Activated CD4-positive, alpha-beta T cell treated with anti-CD3 and anti-CD28 coated beads for 4 hours (primary cell): ENCODE data around the gene CXXC4.

Source experiments
- DNase-seq, 2 donors: peaks; one replicate each; pipeline ENCODE4 v3.0.0-alpha.2; 2020

CXXC4 gene

DNA sequence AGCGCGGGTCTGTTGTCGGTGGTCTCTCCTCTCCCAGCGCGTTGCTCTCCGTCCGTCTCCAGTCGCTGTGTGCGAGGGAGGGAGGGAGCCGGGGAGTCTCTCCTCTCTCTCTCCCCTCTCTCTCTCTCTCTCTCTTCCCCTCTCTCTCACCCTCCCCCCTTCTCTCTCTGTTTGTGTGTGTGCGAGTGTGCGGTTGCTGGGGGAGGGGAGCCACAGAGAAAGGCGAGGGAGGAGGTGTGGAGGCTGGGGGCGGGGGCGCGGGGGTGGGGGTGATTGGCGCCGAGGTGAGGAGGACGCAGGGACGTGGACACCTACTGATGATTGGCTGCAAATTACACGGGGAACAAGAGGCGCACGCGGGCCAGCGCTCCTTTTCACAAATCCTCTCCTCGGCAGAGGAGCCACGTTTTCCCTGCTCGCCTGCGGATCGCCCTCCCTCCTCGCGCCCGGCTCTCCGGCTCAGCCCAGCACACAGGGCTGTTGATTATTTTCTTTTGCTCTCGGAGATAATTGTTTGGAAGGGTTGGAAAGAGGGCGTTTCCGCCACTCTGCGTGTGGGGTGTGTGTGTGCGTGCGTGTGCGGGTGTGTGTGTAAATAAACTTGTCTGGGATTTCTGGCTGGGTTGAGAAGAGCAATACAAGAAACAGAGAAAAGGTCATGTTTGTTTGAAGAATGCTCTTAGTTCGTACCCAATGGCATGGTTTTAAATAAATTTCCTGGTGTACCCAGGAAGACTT lies at the start of gene CXXC4:
CXXC4 (minus strand) TSS at position 73 of the 738 bp plus-strand sequence. CDS start 3,092 bp downstream, outside the sequence.
- DNase-seq = peak in 1 of 2 donors; percentile 7

DNA sequence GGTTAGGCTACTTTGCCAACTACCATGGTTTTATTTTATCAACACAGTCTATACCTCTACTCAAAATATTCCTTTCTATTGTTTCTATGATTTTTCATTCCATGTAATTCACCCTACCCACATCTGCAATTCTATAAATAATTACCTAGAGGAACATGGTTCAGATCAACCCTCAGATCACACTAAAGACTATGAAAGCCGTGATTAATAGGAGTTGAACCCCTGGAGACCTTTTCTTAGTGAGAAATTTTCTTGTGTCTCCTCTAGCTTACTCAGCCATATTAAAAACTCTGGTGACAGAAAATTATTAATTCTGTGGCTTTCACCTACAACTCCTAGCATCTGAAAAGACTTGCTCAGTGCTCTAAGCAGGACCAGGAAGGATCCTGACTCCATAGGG lies 38.5 kb upstream of the CXXC4 start:
- DNase-seq = no peak

DNA sequence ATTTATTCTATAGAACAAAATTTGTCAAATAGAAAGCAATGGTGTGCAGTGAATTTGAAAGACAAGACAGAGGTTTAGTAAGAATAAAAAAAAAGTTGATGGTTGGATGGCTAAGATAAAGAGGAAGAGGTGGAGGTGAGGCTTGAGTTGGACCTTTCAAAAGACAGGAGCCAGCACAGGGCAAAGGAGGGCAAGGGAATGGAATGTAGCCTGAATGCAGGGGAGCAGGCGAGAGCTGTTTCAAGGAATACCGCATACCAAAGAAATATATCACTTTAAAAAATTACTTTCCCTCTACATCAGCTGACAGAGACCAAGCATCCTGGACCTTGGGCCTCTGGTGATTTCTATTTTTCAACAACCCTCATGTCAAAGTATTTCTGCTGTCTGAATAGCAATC lies 38.0 kb upstream of the CXXC4 start:
- no peak for DNase-seq

DNA sequence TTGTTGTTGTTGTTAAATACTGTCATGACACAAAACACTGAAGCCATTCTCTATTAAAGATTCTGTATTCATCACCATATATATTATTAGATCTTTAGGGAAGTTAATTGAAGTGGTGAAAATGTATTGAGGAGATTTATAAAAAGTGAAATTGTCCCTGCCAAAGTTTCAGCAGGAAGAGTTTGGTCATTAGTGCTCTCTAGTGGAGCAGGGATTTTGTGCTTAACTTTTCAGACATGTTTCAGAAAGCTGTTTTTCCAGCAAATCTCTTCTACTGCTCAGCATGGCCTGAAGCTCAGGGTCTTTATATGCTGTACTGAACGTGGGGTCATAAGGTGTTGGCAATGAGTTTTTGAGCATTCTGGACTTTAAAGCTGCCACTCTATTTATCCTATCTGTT lies 36.7 kb upstream of the CXXC4 start:
- no peak for DNase-seq

DNA sequence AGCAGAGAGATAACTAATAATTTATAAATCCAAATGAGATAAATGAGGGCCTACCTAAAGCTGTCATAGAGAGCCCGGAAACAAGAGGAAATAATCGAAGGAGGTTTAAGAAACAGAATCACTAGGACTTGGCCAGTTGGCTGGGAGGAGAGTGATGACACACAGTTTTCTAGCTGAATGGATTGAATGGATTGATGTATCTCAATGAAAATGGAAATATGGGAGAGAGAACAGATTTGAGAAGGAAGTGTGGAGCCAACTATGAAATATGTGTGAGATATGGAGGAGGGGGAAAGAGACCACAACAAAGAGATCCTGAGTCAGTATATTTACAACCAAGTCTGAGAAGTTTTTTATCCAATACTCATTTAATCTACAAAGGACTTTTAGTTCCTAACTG lies 35.7 kb upstream of the CXXC4 start:
- DNase-seq = no peak

DNA sequence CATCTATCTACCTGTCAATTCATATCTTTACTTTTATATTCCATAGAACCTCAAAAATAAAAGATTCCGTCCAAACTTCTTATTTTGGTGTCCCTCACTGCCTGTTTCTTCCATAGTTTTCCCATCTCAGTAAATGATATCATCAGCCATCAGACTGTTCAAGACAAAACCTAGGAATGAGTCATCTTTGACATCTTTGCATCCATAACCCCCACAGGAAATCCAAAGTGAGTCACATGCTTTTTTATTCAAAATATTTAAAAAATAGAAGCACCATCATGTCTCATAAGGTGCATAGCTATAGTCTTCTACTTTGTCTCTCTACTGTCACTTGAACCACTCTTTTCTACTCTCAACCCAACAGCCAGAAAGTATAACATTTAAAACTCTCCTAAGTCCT lies 29.9 kb upstream of the CXXC4 start:
- DNase-seq = no peak

DNA sequence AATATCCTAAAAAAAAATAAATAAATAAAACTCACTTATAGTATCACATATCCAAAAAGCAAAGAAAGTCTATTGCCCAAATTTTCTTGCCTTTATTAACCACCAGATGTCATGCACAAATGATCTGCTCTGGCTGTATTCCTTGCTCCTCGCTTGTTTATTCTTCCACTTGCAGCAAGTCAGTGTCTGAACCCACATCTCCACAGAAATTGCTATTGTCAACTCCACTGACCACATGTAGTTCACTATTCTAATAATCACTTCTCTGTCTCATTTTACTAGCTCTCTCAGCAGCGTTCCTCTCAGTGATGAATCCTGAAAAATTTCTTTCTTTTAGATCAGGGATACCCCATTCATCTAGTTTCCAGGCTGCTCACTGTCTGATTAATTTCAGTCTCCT lies 29.3 kb upstream of the CXXC4 start:
- DNase-seq = no peak

DNA sequence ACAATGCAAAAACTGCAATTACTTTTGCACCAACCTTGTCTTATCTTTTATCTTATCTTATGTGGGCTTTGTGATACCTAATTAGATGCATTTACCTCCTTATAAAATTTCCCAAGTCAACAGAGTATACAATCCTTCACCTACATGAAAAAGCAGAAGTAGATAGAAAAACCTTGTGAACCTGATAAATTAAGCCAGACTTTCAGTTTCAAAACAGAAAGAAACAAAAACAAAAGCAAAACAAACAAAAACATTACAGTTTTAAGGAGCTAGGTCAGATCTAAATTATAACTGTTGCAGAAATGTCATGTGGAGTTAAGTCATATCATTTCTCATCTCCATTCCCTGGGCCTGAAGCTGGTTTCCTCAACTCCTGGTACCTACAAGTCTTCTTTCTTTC lies 24.9 kb upstream of the CXXC4 start:
- no peak for DNase-seq

DNA sequence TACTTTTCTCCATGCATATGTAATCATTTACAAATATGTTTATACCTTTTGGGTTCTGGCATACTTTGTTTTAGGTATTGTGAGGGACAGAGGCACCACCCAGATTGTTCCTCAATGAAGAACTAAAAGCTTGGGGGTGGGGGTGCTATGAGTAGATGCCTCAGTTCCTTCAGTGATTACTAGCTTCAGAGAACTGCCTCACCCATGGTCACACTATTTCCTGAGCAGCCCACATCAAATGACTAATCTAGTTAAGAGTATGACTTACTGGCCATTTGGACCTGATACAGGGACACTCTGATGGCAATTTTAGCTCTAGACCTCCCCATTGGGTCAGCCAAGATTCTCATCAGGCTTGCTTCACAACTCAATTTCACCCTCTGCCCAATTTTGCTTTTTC lies 22.2 kb upstream of the CXXC4 start:
- no peak for DNase-seq

DNA sequence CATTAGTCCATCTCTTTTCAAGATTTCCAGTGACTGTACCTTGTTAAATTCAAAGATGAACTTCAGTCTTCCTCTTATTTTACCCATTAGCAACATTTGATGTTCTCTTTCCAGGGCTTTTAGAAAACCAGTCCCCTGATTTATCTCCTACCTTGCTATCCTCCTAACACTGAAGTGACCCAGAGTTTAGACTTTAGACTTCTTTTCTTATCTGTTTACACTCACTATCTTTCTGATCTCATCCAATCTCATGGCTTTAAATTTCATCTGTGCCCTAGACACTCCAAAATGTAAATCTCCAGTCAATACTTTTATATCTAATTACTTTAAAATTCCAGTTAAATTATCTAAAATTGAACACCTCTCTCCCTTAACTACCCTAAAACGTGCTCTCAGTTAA lies 13.5 kb upstream of the CXXC4 start:
- DNase-seq = no peak

DNA sequence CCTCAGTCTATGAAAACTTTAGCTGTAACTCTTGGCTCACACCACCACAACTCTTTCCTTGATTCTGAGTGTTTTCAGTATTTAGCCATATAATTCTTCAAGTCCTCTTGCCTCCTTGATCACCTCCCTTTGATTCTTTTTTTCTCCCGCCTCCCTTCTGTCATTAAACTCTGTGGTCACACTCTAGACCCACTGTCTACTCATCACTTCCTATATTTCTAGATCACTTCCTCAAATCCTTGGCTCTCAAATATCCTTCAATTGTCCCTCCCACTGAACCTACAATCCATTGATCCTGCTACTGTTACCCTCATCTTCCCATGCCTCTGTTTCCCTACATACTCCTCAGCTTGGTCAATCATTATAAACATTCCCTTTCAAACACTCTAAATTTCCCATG lies 12.4 kb upstream of the CXXC4 start:
- DNase-seq = no peak

DNA sequence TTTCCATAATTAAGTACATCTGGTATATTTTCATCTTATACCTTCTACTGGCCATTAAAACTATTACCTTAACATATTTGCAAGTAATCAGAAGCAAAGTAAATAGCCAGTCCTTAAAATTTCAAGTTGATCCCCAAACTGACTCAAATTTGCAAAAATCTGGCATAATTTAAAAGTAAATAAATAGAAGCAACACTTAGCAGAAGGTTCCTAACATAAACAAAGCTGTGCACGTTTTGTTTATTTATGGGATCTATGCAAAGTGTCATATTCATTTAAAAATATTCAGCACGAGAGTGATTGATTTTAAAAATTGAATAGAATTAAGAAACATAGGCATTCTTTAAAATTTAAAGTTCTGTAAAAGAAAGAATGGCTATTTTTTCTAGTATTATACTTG lies 9.8 kb upstream of the CXXC4 start:
- DNase-seq = no peak

DNA sequence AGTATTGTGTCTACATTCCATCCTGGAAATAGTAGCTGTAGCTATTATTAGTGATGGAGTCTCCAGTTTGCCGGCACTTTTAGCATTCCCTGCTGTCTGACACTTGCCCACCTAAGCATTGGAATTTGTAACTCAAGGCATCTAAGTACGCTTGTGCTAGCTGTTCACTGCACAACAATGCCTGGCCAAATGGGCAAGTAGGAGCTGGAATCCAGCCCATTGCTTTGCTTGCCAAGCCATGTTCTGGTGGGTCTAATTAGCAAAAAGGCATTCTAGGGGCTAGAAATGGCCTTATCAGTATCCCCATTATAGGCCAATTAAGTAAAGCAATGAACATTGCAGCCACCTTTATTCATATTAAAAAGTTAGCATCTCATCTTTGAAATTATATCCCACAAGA lies 7.8 kb upstream of the CXXC4 start:
- DNase-seq = no peak

DNA sequence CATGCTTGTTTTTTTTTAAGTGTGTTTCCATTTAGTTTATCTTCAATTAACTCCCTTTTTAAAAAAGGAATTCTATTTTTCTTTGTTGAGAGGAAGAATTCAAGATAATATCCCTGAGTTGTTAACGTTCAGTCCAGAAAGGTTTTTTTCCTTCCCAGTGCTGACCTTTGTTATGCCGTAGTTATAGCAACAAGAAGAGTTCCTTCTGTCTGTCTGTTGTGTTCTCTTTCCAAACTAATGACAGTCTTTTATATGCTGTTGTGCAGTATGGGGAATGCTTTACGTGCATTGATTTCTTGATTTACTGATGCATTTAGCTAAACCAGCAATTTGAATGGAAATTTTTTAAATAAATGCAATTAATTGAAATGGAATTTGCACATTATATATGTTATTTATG lies 6.6 kb upstream of the CXXC4 start:
- DNase-seq = no peak

DNA sequence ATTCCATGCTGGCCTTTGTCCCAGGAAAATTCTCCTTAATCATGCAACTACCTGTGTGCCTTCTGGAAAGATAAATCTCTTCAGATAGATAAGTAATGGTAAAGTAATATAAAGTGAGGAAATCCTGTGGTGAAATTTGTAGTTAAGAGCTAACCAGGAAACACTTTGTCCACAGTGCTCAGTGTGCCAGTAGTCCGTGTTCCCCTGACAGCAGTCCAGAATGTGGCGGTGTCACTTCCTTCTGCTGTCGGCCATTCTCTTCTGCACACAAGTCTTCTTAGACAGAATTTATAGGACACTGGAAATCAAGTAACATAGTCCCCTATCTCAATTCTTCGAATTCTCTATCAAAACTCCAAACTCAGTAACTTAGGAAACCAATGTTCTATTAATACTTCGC lies 5.7 kb upstream of the CXXC4 start:
- DNase-seq = no peak

DNA sequence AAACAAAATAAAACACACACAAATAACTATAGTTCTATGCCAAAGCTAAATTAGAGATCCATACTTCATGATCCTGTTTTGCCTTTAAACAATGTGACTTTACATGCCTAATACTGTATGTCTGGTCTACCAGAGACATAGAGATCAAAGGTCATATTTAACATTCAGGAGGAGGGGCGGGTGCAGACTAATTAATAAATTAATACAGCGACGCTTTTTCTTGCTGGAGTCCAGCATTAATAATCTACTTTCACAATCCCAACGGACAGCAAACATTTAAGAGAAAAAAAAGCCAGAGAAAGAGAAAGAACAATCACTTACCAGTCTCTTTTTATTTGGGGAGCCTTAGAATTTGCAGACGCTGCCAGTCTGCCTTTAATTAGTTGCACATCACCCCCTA lies 509 bp downstream of the CXXC4 start:
- no peak for DNase-seq

DNA sequence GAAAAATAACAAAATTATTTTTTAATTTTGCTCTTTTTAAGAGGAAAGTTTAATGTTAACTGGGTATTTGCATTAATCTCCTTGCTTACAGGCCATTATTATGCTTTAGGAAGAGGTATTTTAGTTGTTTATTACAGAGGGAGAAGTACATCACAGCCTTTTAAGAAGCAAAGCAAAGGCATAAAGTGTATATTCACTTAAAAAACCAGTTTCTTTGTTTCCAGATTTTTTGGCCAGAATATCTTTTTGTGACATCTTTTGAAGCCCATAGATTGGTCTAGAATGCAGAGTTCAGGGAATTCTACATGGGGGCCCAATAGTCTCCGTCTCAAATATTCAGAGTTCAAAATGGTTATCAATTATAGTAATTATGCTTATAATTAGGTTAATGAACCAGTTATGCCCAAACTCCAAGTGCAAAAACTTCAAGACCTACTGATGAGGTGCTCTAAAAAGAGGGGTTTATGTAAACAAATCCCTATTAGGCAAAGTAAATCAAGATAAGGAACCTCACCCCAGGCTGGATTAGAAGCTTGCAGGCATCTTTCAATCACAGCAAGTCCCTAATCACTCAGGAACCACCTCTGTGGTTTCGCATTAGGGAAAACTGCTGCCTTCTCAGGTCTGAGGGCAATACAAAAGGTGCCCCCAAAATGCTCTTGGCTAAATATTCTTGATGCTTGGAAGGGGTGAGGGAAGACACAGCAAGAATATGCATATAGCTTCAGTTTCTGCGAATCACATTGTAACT lies 1.4 kb downstream of the CXXC4 start:
- DNase-seq = no peak

DNA sequence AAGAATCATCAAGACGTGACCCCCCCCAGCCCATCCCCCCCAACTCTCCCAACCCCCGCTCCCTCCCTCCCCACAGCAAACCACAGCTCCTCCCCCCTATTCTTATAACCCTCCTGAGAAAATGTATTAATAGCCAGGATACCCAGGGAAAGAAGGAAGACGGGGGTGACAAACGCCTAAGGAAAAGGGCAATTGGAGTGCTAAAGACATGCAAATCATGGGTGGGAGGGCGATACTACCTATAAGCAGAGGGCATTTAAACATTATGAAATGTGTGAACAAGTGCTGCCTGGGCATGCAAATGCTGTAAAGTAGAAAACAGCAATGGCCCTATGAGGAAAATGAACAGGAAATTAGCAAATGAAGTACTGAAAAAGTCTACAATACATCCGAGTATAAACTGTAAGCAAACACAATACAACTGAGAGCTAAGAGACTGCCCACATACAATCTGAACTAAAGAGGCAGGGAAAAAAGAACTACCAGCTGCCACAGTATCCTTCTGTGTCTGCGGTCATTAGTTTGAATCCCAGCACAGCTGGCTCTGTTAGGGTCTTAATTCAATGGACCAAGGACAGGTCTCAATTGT lies 2.4 kb downstream of the CXXC4 start:
- DNase-seq = no peak

DNA sequence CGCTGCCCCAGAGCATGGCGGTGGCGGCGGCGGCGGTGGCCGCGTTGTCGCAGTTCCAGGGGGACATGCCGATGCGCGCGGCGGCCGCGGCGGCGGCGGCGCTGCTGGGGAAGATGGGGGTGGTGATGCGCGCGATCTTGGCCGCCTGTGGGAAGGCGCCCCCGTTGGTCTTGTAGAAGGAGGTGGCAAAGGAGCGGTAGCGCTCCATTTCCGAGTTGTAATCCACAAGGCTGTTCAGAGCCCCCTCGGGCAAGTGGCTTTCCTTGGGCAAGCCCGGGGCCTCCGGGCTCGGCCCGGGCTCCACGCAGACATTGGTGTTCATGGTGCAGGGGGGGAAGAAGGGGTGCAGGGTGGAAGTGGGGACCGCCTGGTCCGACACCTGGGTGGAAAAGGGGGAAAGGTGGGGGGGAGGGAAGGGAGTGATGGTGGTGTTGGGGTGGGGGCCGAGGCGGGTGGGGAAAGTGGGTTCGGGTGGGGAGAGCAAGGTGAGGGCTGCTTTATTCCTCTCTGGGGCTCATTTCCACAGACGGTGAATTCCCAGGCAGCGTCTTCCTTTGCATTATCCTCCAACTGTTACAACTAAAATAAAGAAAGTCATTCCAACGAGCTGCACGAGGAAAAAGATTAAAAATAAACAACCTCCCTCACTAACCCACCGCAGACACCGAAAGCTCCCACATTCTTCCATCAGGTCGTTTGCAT lies 3.1 kb downstream of the CXXC4 start:
- DNase-seq = peak; percentile 16 to 21

DNA sequence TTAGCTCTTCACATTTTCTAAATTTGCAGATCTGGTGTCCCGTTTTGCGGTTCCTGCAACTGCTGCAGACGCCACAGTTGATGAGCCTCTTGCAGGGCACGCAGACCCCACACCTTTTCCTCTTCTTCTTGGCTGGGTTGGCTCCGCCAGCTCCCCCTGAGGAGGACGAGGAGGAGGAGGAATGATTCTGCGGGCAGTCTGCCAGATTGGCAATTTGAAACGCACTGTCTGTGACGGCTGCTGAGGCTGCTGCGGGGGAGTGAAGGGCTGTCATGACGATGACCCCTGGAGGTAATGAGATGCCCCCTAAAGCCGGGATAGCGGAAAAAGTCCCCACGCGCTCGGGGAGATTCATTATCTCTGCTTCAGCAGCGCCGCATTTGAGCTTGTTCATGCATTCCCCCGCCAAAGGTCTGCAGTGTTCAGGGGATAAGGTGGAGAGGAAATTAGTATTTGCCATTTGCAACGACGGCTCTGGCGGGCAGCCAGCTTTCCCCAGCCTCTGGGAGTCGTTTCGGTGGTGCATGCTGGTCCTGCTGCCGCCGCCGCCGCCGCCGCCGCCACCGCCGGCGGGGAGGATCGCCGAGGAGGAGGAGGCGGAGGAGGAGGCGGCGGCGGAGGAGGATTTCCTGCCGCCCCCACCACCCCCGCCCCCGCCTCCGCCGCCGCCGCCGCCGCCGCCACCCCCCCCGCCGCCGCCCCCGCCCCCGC lies 3.8 kb downstream of the CXXC4 start:
- DNase-seq = peak; percentile 40

DNA sequence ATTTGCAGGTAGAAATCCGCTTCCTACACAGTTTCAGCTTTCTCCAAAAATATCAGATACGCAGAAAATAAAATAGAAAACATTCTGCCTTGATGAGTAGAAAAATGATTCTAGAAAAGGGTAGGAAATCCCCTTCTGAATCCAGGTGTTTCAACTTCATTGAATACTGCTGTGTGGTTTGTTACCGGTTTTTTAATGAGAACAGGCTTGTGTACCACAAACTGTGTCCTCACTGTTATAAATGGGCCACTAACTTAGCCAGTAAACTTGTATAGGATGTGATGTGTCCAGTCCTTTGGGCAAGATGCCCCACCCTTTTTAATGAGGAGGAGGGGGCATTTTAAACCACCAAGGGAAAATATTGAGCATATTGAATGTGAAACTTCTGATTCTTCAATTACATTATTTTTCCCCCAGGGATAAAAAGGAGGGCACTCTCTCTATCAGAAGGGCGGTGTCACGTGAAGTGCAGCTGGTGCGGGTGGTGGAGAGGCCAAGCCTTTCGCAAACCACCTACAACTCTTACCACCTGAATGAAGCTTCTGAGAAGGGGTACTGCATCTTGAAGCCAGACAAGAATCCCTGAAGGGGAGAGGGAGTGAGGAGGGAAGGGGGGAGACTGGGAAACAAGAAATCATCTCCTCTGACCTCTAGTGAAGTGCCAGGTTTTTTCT lies 4.5 kb downstream of the CXXC4 start:
- no peak for DNase-seq

DNA sequence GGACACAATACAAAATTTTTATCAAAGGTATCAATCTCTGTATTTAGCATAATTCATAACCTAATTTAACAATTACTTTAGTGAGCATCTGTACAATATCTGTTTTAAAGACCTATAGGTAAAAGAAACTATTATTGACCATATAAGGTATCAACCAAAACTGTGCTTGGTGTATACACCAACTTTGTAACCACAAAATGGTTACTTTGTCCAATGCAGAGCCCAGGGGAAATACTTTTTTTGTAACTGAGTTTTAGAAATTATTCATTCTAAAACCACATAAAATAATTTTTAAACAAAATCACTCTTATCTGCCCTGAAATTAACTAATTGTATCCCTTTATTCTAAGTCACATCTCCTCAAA lies 5.0 kb downstream of the CXXC4 start:
- DNase-seq = no peak

DNA sequence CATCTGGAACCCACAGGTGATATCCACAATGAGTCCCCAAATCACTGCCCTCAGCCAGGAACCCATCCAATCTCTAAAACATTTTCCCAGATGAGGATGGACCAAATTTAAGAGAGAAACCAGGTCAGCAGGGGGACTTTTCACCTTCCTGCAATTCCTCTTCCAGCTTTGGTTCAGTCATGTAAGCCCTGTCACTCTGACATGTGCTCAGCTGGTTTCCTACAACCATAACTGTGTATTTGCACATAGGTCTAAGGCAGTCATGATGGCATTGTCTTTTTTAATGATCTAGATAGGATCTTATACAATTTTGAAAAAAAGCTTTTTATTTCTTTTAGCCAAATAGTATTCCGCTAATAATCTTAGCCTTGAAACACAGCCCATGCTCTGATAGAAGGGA lies 6.5 kb downstream of the CXXC4 start:
- no peak for DNase-seq
